ENCODE measurements around the gene PSMA1. TPM values are rescaled to one million over a fixed set of nuclear protein-coding genes. Genes with fewer than 3 reads are reported as not detected.

PSMA1 gene
- total RNA-seq, 1 experiment from 2014 or later, result 275 TPM

DNA sequence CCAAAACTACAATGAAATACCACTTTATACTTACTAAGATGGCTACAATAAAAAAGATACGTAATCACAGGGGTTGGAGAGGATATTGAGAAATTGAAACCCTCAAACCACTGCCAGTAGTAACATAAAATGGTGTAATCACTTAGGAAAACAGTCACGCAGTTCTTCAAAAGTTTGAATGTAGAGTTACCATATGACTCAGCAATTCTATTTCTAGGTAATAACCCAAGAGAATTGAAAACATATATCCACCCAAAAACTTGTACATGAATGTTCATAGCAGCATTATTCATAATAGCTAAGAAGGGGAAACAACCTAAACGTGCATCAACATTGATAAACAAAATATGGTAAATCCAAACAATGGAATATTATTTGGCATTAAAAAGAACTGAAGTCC is 24.4 kb upstream of the PSMA1 start:
- H3K9me3 ChIP-seq (ENCODE audit: low read length), result no peaks in the 10 kb centered on the region
- ChIA-PET CTCF (no interaction called here), POLR2A (ENCODE audit: unreplicated experiment) (no interaction called here)
- BruUV-seq (replicated peaks), result no TSS peak
- no peaks in the 10 kb centered on the region for H3K36me3 ChIP-seq (ENCODE audit: low read depth, low read length)
- no peak overlapping the region for H3K4me3 ChIP-seq (ENCODE audit: low read length)
- DNase-seq (no peak), ATAC-seq (no peak)
- H3K9ac ChIP-seq (ENCODE audit: low read length), result no peak overlapping the region
- TF ChIP-seq EZH2phosphoT487 (IDR thresholded peaks at IDR 0.05; ENCODE audit: borderline replicate concordance, low read length) (no peak), EZH2 (IDR thresholded peaks at IDR 0.05; ENCODE audit: low read length, unreplicated experiment) (no peak)
- TF ChIP-seq, protein P1, sequence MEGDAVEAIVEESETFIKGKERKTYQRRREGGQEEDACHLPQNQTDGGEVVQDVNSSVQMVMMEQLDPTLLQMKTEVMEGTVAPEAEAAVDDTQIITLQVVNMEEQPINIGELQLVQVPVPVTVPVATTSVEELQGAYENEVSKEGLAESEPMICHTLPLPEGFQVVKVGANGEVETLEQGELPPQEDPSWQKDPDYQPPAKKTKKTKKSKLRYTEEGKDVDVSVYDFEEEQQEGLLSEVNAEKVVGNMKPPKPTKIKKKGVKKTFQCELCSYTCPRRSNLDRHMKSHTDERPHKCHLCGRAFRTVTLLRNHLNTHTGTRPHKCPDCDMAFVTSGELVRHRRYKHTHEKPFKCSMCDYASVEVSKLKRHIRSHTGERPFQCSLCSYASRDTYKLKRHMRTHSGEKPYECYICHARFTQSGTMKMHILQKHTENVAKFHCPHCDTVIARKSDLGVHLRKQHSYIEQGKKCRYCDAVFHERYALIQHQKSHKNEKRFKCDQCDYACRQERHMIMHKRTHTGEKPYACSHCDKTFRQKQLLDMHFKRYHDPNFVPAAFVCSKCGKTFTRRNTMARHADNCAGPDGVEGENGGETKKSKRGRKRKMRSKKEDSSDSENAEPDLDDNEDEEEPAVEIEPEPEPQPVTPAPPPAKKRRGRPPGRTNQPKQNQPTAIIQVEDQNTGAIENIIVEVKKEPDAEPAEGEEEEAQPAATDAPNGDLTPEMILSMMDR (conservative IDR thresholded peaks at IDR 0.05; ENCODE audit: low read depth, low read length), result no peak
- no peak overlapping the region for H3K27ac ChIP-seq (ENCODE audit: low read length)
- no peak overlapping the region for H2AFZ ChIP-seq (ENCODE audit: low read length)
- no peaks in the 10 kb centered on the region for H3K4me1 ChIP-seq (ENCODE audit: insufficient read depth, low read length)
- intact Hi-C loops (cut with micrococcal nuclease), result no loop called here
- H3F3A ChIP-seq (ENCODE audit: low read length, unreplicated experiment), result no peaks in the 10 kb centered on the region
- no peaks in the 10 kb centered on the region for H3K79me2 ChIP-seq (ENCODE audit: low read length)
- H3K9me2 ChIP-seq (replicated peaks; ENCODE audit: low read length), result no peaks in the 10 kb centered on the region
- H3K27me3 ChIP-seq (ENCODE audit: low read length), result peaks cover 19% of the 10 kb centered on the region; the same call in 1 of the 2 replicates
- no peaks in the 10 kb centered on the region for H4K20me1 ChIP-seq (ENCODE audit: low read length)
- no peak overlapping the region for H3K4me2 ChIP-seq (ENCODE audit: low read length)

DNA sequence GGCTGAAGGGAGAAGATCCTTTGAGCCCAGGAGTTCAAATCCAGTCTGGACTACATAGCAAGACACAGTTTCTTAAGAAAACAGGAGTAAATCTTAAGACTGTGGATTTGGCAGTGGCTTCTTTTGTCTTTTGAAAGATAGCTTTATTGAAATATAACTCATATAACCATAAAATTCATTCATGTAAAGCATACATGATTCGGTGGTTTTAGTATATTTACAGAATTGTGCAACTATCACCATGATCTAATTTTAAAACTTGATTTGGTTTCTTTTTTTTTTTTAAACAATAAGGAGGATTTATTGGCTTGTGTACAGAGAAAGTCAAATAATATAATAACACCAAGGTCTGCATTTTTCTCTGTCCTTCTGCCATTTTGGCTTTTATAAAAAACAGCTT is 23.1 kb upstream of the PSMA1 start:
- H3K36me3 ChIP-seq (ENCODE audit: low read depth, low read length), result no peaks in the 10 kb centered on the region
- H3K27me3 ChIP-seq (ENCODE audit: low read length), result peaks cover 13% of the 10 kb centered on the region; the same call in 1 of the 2 replicates
- H3K79me2 ChIP-seq (ENCODE audit: low read length), result no peaks in the 10 kb centered on the region
- no peaks in the 10 kb centered on the region for H3K9me2 ChIP-seq (replicated peaks; ENCODE audit: low read length)
- DNase-seq (no peak), ATAC-seq (no peak)
- CTCF ChIA-PET, result interaction anchor here (0.6 kb wide), 1 partner anchor 18 kb away, joined by 3 read pairs; no protein-coding TSS in a partner anchor
- intact Hi-C loops (cut with micrococcal nuclease), result no loop called here
- H3F3A ChIP-seq (ENCODE audit: low read length, unreplicated experiment), result no peaks in the 10 kb centered on the region
- H3K9ac ChIP-seq (ENCODE audit: low read length), result no peak overlapping the region
- BruUV-seq (replicated peaks), result no TSS peak
- H3K9me3 ChIP-seq (ENCODE audit: low read length), result no peaks in the 10 kb centered on the region
- H3K4me2 ChIP-seq (ENCODE audit: low read length), result no peak overlapping the region
- H3K27ac ChIP-seq (ENCODE audit: low read length), result no peak overlapping the region
- H3K4me3 ChIP-seq (ENCODE audit: low read length), result no peak overlapping the region
- H4K20me1 ChIP-seq (ENCODE audit: low read length), result no peaks in the 10 kb centered on the region
- POLR2A ChIA-PET (ENCODE audit: unreplicated experiment), result no interaction called here
- no peak overlapping the region for H2AFZ ChIP-seq (ENCODE audit: low read length)
- TF ChIP-seq EZH2 (IDR thresholded peaks at IDR 0.05; ENCODE audit: low read length, unreplicated experiment) (no peak), EZH2phosphoT487 (IDR thresholded peaks at IDR 0.05; ENCODE audit: borderline replicate concordance, low read length) (no peak)
- TF ChIP-seq, protein P1 (conservative IDR thresholded peaks at IDR 0.05; ENCODE audit: low read depth, low read length), result no peak
- H3K4me1 ChIP-seq (ENCODE audit: insufficient read depth, low read length), result no peaks in the 10 kb centered on the region

DNA sequence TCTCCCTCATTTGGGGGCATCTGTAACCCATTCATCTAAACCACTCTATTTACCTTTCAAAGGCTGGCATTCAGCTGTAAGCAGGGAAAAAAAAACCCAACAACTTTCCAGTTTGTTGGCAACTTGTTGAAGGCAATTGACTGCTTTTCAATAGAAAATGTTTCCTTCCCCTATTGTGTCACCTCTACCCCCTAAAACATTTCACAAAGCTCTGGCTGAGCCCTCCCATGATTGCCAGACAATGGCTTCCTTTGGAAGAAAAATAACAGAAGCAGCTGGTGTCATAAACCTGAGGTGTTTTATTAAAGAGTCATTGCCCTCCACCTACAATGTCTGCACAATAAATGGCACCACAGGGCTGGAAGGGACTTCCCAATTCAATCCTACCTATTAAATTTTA is 22.1 kb upstream of the PSMA1 start:
- BruUV-seq (replicated peaks), result no TSS peak
- H3K4me3 ChIP-seq (ENCODE audit: low read length), result no peak overlapping the region
- CTCF ChIA-PET, result no interaction called here
- no peaks in the 10 kb centered on the region for H3K36me3 ChIP-seq (ENCODE audit: low read depth, low read length)
- no peaks in the 10 kb centered on the region for H3F3A ChIP-seq (ENCODE audit: low read length, unreplicated experiment)
- H3K4me1 ChIP-seq (ENCODE audit: insufficient read depth, low read length), result no peaks in the 10 kb centered on the region
- TF ChIP-seq EZH2phosphoT487 (IDR thresholded peaks at IDR 0.05; ENCODE audit: borderline replicate concordance, low read length) (no peak), EZH2 (IDR thresholded peaks at IDR 0.05; ENCODE audit: low read length, unreplicated experiment) (no peak)
- TF ChIP-seq, protein P1 (conservative IDR thresholded peaks at IDR 0.05; ENCODE audit: low read depth, low read length), result no peak
- no peaks in the 10 kb centered on the region for H3K9me3 ChIP-seq (ENCODE audit: low read length)
- peaks cover 13% of the 10 kb centered on the region; the same call in 1 of the 2 replicates for H3K27me3 ChIP-seq (ENCODE audit: low read length)
- H4K20me1 ChIP-seq (ENCODE audit: low read length), result no peaks in the 10 kb centered on the region
- DNase-seq (no peak), ATAC-seq (no peak)
- no peaks in the 10 kb centered on the region for H3K79me2 ChIP-seq (ENCODE audit: low read length)
- intact Hi-C loops (cut with micrococcal nuclease), result no loop called here
- no peak overlapping the region for H3K4me2 ChIP-seq (ENCODE audit: low read length)
- H3K9me2 ChIP-seq (replicated peaks; ENCODE audit: low read length), result no peaks in the 10 kb centered on the region
- POLR2A ChIA-PET (ENCODE audit: unreplicated experiment), result no interaction called here
- no peak overlapping the region for H3K27ac ChIP-seq (ENCODE audit: low read length)
- H3K9ac ChIP-seq (ENCODE audit: low read length), result no peak overlapping the region
- no peak overlapping the region for H2AFZ ChIP-seq (ENCODE audit: low read length)

Measured in PC-3 (cell line).